Right cardiac atrium (tissue), 5 donors: ENCODE results near the gene NFKBIZ. TPM values are rescaled to one million over a fixed set of nuclear protein-coding genes. Genes with fewer than 3 reads are reported as not detected.
A peak's percentile ranks its signal among the peaks of the same experiment; 100 is the strongest.

ENCODE experiments used
- ATAC-seq, 2 donors: fragments of 200-7000 bp; cut with Tn5 transposase; one replicate each; pipeline versions ENCODE4 v1.8.0 to v1.9.1; 2020; ENCODE audit warnings: moderate library complexity in 2 of 2, mild to moderate bottlenecking in 1 of 2
- DNase-seq, 3 donors: peaks; one replicate each; pipeline ENCODE4 v3.0.0-alpha.2; 2020
- H3K27ac ChIP-seq: one replicate; pipeline ENCODE4 v1.5.1; 2013; ENCODE audit warnings: mild to moderate bottlenecking, low read length, control low read depth, moderate library complexity
- H3K27me3 ChIP-seq: one replicate; pipeline ENCODE4 v1.6.1; 2013; ENCODE audit not compliant: control insufficient read depth, insufficient read depth
- H3K4me1 ChIP-seq: one replicate; pipeline ENCODE4 v1.6.1; 2013; ENCODE audit warnings: low read length; ENCODE audit not compliant: control insufficient read depth, insufficient read depth
- H3K4me3 ChIP-seq: one replicate; pipeline ENCODE4 v1.5.1; 2013; ENCODE audit warnings: low read length, control low read depth
- H3K9me3 ChIP-seq: one replicate; pipeline ENCODE4 v1.6.1; 2013; ENCODE audit warnings: low read length; ENCODE audit not compliant: control insufficient read depth
- WGBS: extraction: QIAGEN DNeasy Blood & Tissue Kit; methylation state at CpG from one replicate; pipeline ENCODE4 v1.1.7; 2013; 5-methylcytosine and 5-hydroxymethylcytosine counted together
- intact Hi-C, 4 donors: fragments of 100-400 bp; cut with DNase I; formaldehyde crosslinking; loops; one replicate each; pipeline versions ENCODE4 v1.11.0 to v1.14.0; 2022 to 2023
- polyA plus RNA-seq: library from polyadenylated mRNA; stranded (reverse); fragments of 200-250 nt; gene quantifications from one replicate; pipeline ENCODE4 v1.2.3, GENCODE V29; 2013
- total RNA-seq, 4 donors: library from RNA; stranded (reverse); fragmentation: NEBNext Ultra II Directional; extraction: Animal tissue kit (Norgen Biotek cat#: 25700); gene quantifications; one replicate each; pipeline ENCODE4 v1.2.1, GENCODE V29; 2021
- donor health status: healthy with polysubstance abuse.
- donor health status: DM: no; HTN: yes; CAD: no.
- donor health status: DM: no; HTN: no; CAD: no.
- donor health status: DM: no; HTN: yes; CAD: no; lungs with severe emphysema.
- donor health status: DM: yes; HTN: yes; CAD: no.

Gene NFKBIZ
- total and polyA plus RNA-seq, 5 donors = 9.5 to 28.4 (median 18.5) TPM

GRCh38 chr3:101825904-101826445 is 23.3 kb upstream of the NFKBIZ start:
- no peak overlapping the region for H3K27ac ChIP-seq
- H3K4me3 ChIP-seq = no peak overlapping the region
- intact Hi-C loops = no loop called here
- DNase-seq (no peak), ATAC-seq (no peak)
- H3K9me3 ChIP-seq = no peaks in the 10 kb centered on the region
- H3K4me1 ChIP-seq = peaks cover 2% of the 10 kb centered on the region
- 53% methylated on average over 2 of the region's 2 CpGs for WGBS
- no peaks in the 10 kb centered on the region for H3K27me3 ChIP-seq

- peak; percentile 89 for ATAC-seq
- H3K9me3 ChIP-seq = no peaks in the 10 kb centered on the region
- DNase-seq = peak; percentile 76 to 86 (median 80)
- peak overlapping the region; percentile 98 for H3K27ac ChIP-seq
- H3K4me3 ChIP-seq = peak overlapping the region; percentile 95
- WGBS = 1% methylated on average over 30 of the region's 30 CpGs
- H3K27me3 ChIP-seq = no peaks in the 10 kb centered on the region
- peaks cover 2% of the 10 kb centered on the region for H3K4me1 ChIP-seq
- intact Hi-C loops = no loop called here
Observed at GRCh38 chr3:101827211-101828174, 21.8 kb upstream of the NFKBIZ start.

GRCh38 chr3:101828276-101828675 is 21.0 kb upstream of the NFKBIZ start:
- intact Hi-C loops = no loop called here
- H3K27me3 ChIP-seq = no peaks in the 10 kb centered on the region
- peak overlapping the region; percentile 95 for H3K4me3 ChIP-seq
- H3K27ac ChIP-seq = no peak overlapping the region
- H3K4me1 ChIP-seq = peaks cover 2% of the 10 kb centered on the region
- H3K9me3 ChIP-seq = no peaks in the 10 kb centered on the region
- ATAC-seq (no peak), DNase-seq (no peak)
- WGBS = 11% methylated on average over 3 of the region's 3 CpGs

- peak; percentile 68 to 83 (median 73) for DNase-seq
Observed at GRCh38 chr3:101828691-101829436, 20.4 kb upstream of the NFKBIZ start.

GRCh38 chr3:101829437-101829830 is 19.9 kb upstream of the NFKBIZ start:
- Histone ChIP-seq H3K4me3 (no peak overlapping the region), H3K9me3 (no peaks in the 10 kb centered on the region), H3K27me3 (no peaks in the 10 kb centered on the region), H3K4me1 (peaks cover 2% of the 10 kb centered on the region), H3K27ac (peak overlapping the region; percentile 37)
- no peak for ATAC-seq
- no peak for DNase-seq
- intact Hi-C loops = no loop called here
- 39% methylated on average over 2 of the region's 2 CpGs for WGBS

More at GRCh38 chr3:101828691-101829436, 20.4 kb upstream of the NFKBIZ start:
- Histone ChIP-seq H3K27ac (peak overlapping the region; percentile 13), H3K4me1 (no peaks in the 10 kb centered on the region), H3K9me3 (no peaks in the 10 kb centered on the region), H3K4me3 (no peak overlapping the region), H3K27me3 (no peaks in the 10 kb centered on the region)
- intact Hi-C loops = no loop called here
- 21% methylated on average over 9 of the region's 9 CpGs for WGBS
- peak; percentile 93 to 95 for ATAC-seq

- Histone ChIP-seq H3K4me3 (no peak overlapping the region), H3K27ac (no peak overlapping the region), H3K9me3 (no peaks in the 10 kb centered on the region), H3K27me3 (no peaks in the 10 kb centered on the region), H3K4me1 (peaks cover 2% of the 10 kb centered on the region)
- intact Hi-C loops = no loop called here
- ATAC-seq (no peak), DNase-seq (no peak)
- WGBS = 58% methylated on average over 2 of the region's 2 CpGs
Observed at GRCh38 chr3:101829874-101830273, 19.4 kb upstream of the NFKBIZ start.

GRCh38 chr3:101833446-101833974 is 15.8 kb upstream of the NFKBIZ start:
- no peak for ATAC-seq
- no peaks in the 10 kb centered on the region for H3K9me3 ChIP-seq
- no peaks in the 10 kb centered on the region for H3K27me3 ChIP-seq
- intact Hi-C loops = no loop called here
- WGBS = 61% methylated on average over 2 of the region's 2 CpGs
- no peak overlapping the region for H3K4me3 ChIP-seq
- peaks cover 2% of the 10 kb centered on the region for H3K4me1 ChIP-seq
- no peak overlapping the region for H3K27ac ChIP-seq
- DNase-seq = no peak

GRCh38 chr3:101835676-101836075 is 13.6 kb upstream of the NFKBIZ start:
- DNase-seq (no peak), ATAC-seq (no peak)
- WGBS = 99% methylated on average over 2 of the region's 2 CpGs
- H3K4me1 ChIP-seq = peaks cover 2% of the 10 kb centered on the region
- intact Hi-C loops = no loop called here
- no peaks in the 10 kb centered on the region for H3K9me3 ChIP-seq
- H3K27ac ChIP-seq = no peak overlapping the region
- no peak overlapping the region for H3K4me3 ChIP-seq
- no peaks in the 10 kb centered on the region for H3K27me3 ChIP-seq

- Histone ChIP-seq H3K4me3 (no peak overlapping the region), H3K27me3 (no peaks in the 10 kb centered on the region), H3K4me1 (peaks cover 2% of the 10 kb centered on the region), H3K9me3 (no peaks in the 10 kb centered on the region), H3K27ac (no peak overlapping the region)
- ATAC-seq = no peak
- intact Hi-C loops = no loop called here
- 96% methylated on average over 6 of the region's 6 CpGs for WGBS
- DNase-seq = no peak
Observed at GRCh38 chr3:101836160-101836559, 13.2 kb upstream of the NFKBIZ start.

GRCh38 chr3:101836652-101837598 is 12.4 kb upstream of the NFKBIZ start:
- no peaks in the 10 kb centered on the region for H3K9me3 ChIP-seq
- 60% methylated on average over 3 of the region's 3 CpGs for WGBS
- no peak overlapping the region for H3K27ac ChIP-seq
- ATAC-seq (no peak), DNase-seq (no peak)
- H3K27me3 ChIP-seq = no peaks in the 10 kb centered on the region
- intact Hi-C loops = no loop called here
- no peak overlapping the region for H3K4me3 ChIP-seq
- peaks cover 2% of the 10 kb centered on the region for H3K4me1 ChIP-seq
